DOHH2 (cell line): Measurements from ENCODE around the gene MARVELD2.

Experiments
- CTCF ChIP-seq: fragments of 200-600 bp; sonication (generic); IDR thresholded peaks from one replicate; pipeline ENCODE4 v1.5.1; 2014; ENCODE audit warnings: antibody characterized with exemption, mild to moderate bottlenecking, low read depth, low read length; ENCODE audit not compliant: poor library complexity, severe bottlenecking
- EZH2phosphoT487 ChIP-seq: fragments of 200-600 bp; sonication (generic); IDR thresholded peaks from 2 replicates; pipeline ENCODE4 v1.6.1; 2017; ENCODE audit warnings: borderline replicate concordance, mild to moderate bottlenecking, antibody characterized with exemption, low read length, moderate library complexity, mixed read lengths

- TF ChIP-seq CTCF (no peak), EZH2phosphoT487 (no peak)
Measured at GRCh38 chr5:69368458-69369339, 46.2 kb upstream of the MARVELD2 start.
